ENCODE data around the gene BANK1.
A peak's percentile ranks its signal among the peaks of the same experiment; 100 is the strongest.

BANK1 gene

DNA sequence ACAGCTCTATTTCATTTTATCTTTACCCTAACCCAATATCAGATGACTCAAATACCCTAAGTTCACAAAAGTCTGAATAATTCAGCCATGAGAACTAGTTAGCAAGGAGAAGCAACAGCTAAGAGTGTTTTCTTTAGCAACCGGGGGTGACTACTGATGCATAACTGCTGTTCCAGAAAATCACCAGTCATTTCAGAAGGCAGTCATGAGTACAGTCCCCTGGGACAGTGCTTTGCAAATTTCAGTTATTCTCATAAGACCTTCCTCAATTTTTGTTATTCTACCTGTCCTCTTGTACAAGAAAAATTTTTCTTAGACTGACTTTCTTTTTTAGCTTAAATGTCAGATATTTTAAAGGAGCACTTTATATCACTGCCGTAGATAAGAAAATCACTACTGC, 16.4 kb downstream of the BANK1 start:
- peak; percentile 89 for DNase-seq (ENCODE audit: low read depth)
- TF ChIP-seq CTCF (IDR thresholded peaks at IDR 0.05; ENCODE audit: insufficient read depth, low read depth, low read length, missing control alignments): no peak
- H3K4me3 ChIP-seq (ENCODE audit: low read depth, low read length): no peak overlapping the region

DNA sequence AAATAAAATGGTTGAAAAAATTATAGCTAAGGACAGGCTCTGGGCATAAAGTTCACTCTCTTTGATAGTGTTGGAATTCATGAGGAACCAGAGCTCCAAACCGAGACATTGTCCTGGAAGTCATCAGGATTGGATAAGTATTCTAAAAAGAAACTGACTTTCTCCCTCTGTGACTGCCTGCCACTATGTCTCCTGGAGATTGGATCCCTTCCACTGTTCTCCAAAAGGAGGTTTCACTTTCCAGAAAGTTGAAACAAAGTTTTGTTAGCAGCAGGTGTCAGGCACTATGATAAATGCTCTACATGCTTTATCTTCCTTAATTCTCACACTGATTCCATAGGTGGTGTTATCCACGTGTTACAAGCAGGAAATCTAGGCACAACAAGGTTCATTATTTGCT, 16.8 kb downstream of the BANK1 start:
- TF ChIP-seq CTCF (IDR thresholded peaks at IDR 0.05; ENCODE audit: insufficient read depth, low read depth, low read length, missing control alignments): no peak
- no peak for DNase-seq (ENCODE audit: low read depth)
- no peak overlapping the region for H3K4me3 ChIP-seq (ENCODE audit: low read depth, low read length)

- TF ChIP-seq CTCF (IDR thresholded peaks at IDR 0.05; ENCODE audit: insufficient read depth, low read depth, low read length, missing control alignments): no peak
- DNase-seq (ENCODE audit: low read depth): peak; percentile 29
- H3K4me3 ChIP-seq (ENCODE audit: low read depth, low read length): no peak overlapping the region
Observed at GRCh38 chr4:101813604-101814003, 23.1 kb downstream of the BANK1 start.

DNA sequence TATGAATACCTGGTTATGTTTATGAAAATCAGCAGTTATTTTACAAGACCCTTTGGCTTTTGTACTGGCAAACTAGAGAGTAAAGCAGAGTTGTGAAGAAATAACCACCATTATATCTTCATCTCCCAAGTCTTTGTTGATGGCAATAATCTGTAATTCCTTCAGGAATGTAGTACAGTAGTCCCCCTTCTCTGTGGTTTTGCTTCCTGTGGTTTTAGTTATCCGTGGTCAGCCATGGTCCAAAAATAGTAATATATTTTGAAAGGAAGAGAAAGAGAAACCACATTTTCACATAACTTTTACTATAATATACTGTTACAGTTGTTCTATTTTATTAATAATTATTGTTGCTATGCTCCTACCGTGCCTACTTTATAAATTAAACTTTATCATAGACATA, 27.8 kb downstream of the BANK1 start:
- DNase-seq (ENCODE audit: low read depth): no peak
- H3K4me3 ChIP-seq (ENCODE audit: low read depth, low read length): no peak overlapping the region
- no peak for TF ChIP-seq CTCF (IDR thresholded peaks at IDR 0.05; ENCODE audit: insufficient read depth, low read depth, low read length, missing control alignments)

DNA sequence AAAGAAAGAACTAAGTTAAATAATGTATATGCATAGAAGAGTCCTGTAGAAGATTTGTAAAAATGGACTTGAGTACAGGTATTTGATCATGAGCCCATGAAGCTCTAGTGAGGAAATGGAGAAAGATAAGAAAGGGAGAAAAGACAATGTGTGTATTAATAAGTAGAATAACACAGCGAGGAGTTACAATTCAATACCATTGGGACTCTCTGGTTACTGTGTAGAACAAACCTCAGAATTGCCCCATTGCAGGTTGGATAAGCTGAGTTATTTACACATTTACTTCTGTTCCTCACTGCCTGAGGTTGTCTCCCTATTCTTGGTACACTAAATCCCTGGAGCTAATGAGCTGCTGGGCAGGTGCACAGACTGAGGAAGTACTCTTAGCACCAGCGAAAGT, 33.3 kb downstream of the BANK1 start:
- no peak for TF ChIP-seq CTCF (IDR thresholded peaks at IDR 0.05; ENCODE audit: insufficient read depth, low read depth, low read length, missing control alignments)
- H3K4me3 ChIP-seq (ENCODE audit: low read depth, low read length): no peak overlapping the region
- no peak for DNase-seq (ENCODE audit: low read depth)

DNA sequence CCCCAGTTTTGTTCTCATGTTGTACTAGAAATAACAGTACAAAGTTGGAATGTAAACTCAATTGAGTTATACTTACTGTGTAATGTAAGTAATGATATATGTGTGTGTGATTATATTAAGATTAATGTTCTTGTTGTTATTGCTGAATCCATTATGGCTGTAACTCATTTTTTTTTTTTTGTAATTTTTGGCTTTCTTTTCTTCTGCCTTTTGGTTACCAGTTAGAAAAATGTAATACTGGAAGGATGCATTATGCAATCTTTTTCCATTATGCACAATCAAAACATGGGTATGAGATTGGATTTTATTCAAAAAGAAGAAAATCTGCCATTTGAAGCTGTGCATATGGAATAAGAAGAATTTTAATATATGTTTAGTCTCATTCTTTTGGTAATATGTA, 34.0 kb downstream of the BANK1 start:
- no peak for DNase-seq (ENCODE audit: low read depth)
- H3K4me3 ChIP-seq (ENCODE audit: low read depth, low read length): no peak overlapping the region
- TF ChIP-seq CTCF (IDR thresholded peaks at IDR 0.05; ENCODE audit: insufficient read depth, low read depth, low read length, missing control alignments): no peak

DNA sequence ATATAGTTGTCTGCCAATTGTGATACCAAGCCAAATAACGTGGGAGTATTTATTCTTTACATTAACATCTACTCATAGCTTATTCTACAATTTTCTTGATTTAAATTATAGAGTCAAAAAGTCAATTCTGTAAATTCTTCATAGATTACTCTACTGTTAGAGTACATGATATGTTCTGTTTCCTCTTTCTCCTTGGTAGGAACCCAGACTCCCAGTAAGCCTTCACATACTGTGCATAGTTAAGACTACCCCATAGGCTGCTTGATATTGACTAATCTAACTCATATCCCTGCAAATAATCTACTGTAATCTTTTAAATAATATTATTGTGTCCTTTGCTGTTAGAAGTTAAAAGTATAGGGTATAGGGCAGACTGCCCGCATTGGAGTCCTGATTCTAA, 35.4 kb downstream of the BANK1 start:
- DNase-seq (ENCODE audit: low read depth): no peak
- no peak for TF ChIP-seq CTCF (IDR thresholded peaks at IDR 0.05; ENCODE audit: insufficient read depth, low read depth, low read length, missing control alignments)
- H3K4me3 ChIP-seq (ENCODE audit: low read depth, low read length): no peak overlapping the region
